Activated naive CD8-positive, alpha-beta T cell treated with anti-CD3 and anti-CD28 coated beads, Interleukin-2, amount 50 U/mL, for 24 hours (primary cell): ENCODE data around the gene HABP2.

Experiments
- ATAC-seq: fragments of 150-1000 bp; cut with Tn5 transposase; one replicate; pipeline ENCODE4 v1.10.0; 2021
- DNase-seq: peaks from one replicate; pipeline ENCODE4 v3.0.0; 2021
- H3K27ac Mint-ChIP-seq: one replicate; pipeline ENCODE4 v1.8.0; 2021; ENCODE audit warnings: mild to moderate bottlenecking, mixed read lengths
- H3K27me3 Mint-ChIP-seq: one replicate; pipeline ENCODE4 v1.8.0; 2021; ENCODE audit warnings: mixed read lengths
- H3K36me3 Mint-ChIP-seq: one replicate; pipeline ENCODE4 v1.8.0; 2021; ENCODE audit warnings: low read depth, mixed read lengths
- H3K4me1 Mint-ChIP-seq: one replicate; pipeline ENCODE4 v1.8.0; 2021; ENCODE audit warnings: mixed read lengths
- H3K4me3 Mint-ChIP-seq: one replicate; pipeline ENCODE4 v1.8.0; 2021; ENCODE audit warnings: mild to moderate bottlenecking, moderate library complexity, mixed read lengths
- H3K9me3 Mint-ChIP-seq: one replicate; pipeline ENCODE4 v1.8.0; 2021; ENCODE audit warnings: mixed read lengths

HABP2 gene

DNA sequence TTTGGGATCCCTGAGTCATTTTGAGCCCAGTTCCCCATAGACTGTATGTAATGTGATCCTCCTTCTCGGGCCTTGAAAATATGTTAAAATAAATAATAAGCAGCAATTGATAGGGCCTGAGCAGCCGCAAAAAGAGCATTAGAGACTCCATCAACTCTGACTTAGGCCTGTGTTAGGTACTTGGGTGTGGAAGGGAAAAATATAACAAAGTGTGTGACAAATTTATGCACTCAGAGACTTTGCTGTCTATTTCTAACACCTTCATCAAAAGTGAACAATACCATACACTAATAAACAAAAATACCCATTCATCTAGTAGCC, 31.4 kb upstream of the HABP2 start:
- Mint-ChIP-seq H3K27me3 (peaks cover 8% of the 10 kb centered on the region), H3K4me3 (no peak overlapping the region), H3K36me3 (no peaks in the 10 kb centered on the region), H3K4me1 (no peaks in the 10 kb centered on the region), H3K27ac (no peak overlapping the region), H3K9me3 (no peaks in the 10 kb centered on the region)
- DNase-seq (no peak), ATAC-seq (no peak)

DNA sequence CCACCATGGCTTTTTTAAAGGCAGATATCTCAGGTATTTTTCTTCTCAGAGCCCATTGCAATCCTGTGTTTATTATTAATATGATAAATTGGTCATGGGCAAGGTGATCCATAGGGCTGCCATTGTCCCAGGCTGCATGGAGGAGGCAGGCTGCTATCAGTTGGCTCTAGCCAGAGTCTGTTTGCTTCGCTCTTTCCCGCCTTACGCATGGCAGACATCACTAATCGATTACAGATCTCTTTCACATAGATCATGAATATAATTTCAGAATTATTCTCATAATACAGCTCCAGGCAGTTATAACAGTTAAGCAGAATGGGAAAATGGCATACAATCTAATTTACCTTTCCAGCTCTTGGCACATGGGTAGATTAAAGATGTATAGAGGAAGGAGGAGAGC, 30.4 kb upstream of the HABP2 start:
- Mint-ChIP-seq H3K27me3 (peaks cover 8% of the 10 kb centered on the region), H3K9me3 (no peaks in the 10 kb centered on the region), H3K4me3 (no peak overlapping the region), H3K36me3 (no peaks in the 10 kb centered on the region), H3K27ac (no peak overlapping the region), H3K4me1 (no peaks in the 10 kb centered on the region)
- no peak for DNase-seq
- ATAC-seq, result no peak

DNA sequence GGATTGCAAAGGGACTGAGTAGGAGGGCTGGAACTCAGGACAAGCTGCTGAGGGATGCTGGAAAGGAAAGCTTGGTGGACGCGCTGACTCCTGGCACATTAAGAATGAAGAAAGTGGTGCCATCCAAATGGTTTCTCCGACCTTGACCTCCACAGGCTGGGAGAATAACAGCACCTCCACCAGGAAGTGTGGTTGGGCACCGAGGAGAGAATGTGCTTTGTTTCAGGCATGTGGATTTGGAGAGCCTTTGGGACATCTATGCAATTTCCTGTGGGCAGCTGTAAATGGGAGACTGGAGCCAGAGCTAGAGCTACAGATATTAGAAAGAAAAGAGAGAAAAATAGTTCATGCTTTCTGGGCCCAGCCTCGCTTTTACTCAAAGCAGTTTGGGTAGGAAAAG, 29.8 kb upstream of the HABP2 start:
- H3K4me1 Mint-ChIP-seq, result no peaks in the 10 kb centered on the region
- no peak overlapping the region for H3K4me3 Mint-ChIP-seq
- no peaks in the 10 kb centered on the region for H3K9me3 Mint-ChIP-seq
- DNase-seq, result no peak
- H3K27me3 Mint-ChIP-seq, result peaks cover 8% of the 10 kb centered on the region
- H3K36me3 Mint-ChIP-seq, result no peaks in the 10 kb centered on the region
- no peak for ATAC-seq
- H3K27ac Mint-ChIP-seq, result no peak overlapping the region

DNA sequence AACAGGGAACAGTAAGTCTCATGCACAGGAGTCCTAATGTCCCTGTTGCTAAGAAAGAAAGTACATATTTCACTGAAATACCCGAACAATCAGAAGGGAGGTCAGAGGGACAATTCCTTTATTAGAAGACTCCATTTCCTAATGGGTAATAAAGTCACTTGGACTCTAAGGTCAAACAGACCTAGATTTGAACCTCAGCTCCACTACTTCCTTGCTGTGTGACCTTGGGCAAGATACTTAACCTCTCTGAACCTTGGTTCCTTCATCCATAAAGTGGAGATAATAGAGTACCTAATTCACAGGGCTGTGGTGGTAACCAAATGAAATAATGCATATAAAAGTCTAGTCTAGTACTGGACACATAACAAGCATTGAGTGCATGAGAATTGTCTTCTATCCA, 29.2 kb upstream of the HABP2 start:
- no peak for DNase-seq
- Mint-ChIP-seq H3K27ac (no peak overlapping the region), H3K4me3 (no peak overlapping the region), H3K9me3 (no peaks in the 10 kb centered on the region), H3K4me1 (no peaks in the 10 kb centered on the region), H3K27me3 (peaks cover 8% of the 10 kb centered on the region), H3K36me3 (no peaks in the 10 kb centered on the region)
- ATAC-seq, result no peak

DNA sequence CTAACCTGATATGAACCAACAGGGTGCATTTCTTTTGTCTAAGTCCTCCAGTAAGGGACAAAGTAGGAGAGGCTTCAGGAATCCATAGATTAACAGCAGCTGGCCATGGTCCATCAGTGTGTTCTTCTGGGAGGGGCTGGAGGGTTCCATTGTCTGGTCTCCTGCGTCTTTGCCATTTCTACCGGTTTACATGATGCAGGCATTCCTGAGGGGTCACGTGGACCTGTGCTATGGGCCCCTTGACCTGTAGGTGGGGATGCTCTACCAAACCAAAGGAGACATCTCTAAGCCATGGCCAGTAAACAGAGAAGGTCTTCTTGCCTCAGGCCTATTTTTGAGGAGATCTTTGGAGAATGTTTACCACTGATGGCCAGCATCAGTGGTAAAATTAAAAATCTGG, 28.7 kb upstream of the HABP2 start:
- Mint-ChIP-seq H3K4me3 (no peak overlapping the region), H3K27ac (no peak overlapping the region), H3K9me3 (no peaks in the 10 kb centered on the region), H3K36me3 (no peaks in the 10 kb centered on the region), H3K27me3 (peaks cover 7% of the 10 kb centered on the region), H3K4me1 (no peaks in the 10 kb centered on the region)
- ATAC-seq, result no peak
- no peak for DNase-seq

DNA sequence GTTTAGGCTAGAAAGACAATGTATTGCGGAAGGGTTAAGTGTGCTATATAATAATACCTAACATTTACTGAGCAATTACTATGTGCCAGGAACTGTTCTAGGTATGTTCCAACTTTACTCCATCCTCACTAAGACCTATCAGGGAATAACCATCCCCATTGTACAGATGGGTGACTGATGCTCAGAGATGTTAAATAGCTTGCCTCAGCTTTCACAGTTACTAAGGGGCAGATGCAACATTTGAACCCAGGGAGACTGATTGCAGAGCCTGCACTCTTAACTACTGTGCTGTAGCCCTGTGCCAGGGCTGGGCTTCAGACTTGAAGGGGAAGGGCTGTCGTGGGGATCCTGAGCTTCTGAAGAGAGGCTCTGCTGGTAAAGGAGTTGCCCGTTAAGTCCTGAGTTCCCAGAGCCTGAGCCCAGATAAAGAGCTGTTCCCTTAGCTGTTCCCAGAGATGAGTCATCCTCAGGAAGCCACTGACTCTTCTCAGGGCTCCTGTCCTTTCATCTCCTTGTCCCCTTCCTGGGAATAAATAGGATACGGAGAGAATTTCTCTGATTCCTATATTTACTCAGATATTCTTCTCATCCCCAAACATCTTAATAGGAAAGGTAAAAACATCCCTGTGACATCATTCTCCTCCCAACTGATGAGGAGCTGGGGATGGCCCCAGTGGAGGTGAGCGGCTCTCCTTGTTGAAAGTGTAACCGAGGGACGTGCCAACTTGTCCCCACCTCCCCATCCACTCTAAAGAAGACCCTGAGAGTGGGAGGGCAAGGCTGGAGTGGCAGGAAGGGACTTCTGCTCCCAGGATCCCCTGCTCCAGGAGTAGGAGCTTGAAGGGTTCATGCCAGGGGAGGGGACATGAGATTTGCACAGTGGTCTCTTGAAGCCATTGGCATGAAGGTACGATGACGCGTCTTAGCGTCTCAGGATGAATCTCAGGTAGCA, 28.0 kb upstream of the HABP2 start:
- H3K36me3 Mint-ChIP-seq, result no peaks in the 10 kb centered on the region
- ATAC-seq (no peak), DNase-seq (no peak)
- H3K27me3 Mint-ChIP-seq, result peaks cover 7% of the 10 kb centered on the region
- H3K4me1 Mint-ChIP-seq, result no peaks in the 10 kb centered on the region
- H3K9me3 Mint-ChIP-seq, result no peaks in the 10 kb centered on the region
- H3K27ac Mint-ChIP-seq, result no peak overlapping the region
- H3K4me3 Mint-ChIP-seq, result no peak overlapping the region

DNA sequence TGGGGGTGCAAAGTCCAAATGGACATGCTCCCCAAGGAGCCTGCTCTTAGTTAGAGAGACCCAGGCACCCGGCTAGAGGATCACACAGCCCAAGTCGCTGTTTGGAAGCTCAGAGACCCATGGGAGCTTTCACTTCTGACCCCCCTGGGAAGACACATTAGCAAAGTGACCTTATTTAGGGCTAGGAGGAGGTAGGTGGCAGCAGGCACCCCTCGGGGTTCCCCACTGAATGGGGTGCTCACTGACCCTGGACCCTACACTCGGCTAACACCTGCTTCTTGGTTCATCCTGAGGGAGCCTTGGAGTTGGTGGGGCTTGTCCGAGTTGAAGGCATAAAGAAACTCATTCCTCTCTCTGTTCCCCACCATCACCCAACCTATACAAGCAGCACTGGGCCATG, 27.1 kb upstream of the HABP2 start:
- H3K4me1 Mint-ChIP-seq, result no peaks in the 10 kb centered on the region
- no peaks in the 10 kb centered on the region for H3K36me3 Mint-ChIP-seq
- peaks cover 7% of the 10 kb centered on the region for H3K27me3 Mint-ChIP-seq
- H3K4me3 Mint-ChIP-seq, result no peak overlapping the region
- H3K9me3 Mint-ChIP-seq, result no peaks in the 10 kb centered on the region
- ATAC-seq, result no peak
- no peak for DNase-seq
- no peak overlapping the region for H3K27ac Mint-ChIP-seq

DNA sequence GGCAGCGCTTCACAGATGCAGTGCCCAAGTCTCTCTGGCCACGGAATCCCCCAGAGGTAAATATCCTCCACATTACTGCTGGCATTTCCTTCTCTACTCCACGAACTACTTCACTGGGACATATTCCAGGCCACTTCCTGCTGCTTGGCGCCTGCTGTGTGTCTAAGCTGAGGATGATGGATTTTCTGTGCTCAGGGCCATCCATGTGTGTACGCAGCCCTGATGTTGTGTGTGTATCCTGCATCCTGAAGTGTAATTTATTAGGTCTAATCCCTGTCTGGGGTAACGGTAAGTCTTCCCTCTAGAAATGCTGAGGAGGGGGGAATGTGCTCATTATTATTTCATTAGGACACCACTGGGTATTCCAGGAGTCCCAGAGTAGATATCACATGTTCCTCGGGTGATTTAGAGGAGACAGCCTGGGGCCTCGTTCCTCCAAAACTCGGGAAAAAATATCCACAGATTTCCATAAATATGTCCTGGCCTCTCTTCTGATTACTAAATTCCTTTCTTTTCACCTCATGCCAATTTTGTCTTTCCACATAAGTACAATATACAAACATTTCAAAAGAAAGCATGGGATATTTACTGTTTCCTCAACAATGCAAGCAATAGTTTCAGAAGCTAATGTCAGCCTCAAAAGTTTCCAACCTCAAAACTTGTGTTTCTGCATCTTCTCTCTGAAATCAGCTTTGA, 25.5 kb upstream of the HABP2 start:
- no peaks in the 10 kb centered on the region for H3K9me3 Mint-ChIP-seq
- H3K4me3 Mint-ChIP-seq, result no peak overlapping the region
- H3K4me1 Mint-ChIP-seq, result no peaks in the 10 kb centered on the region
- no peaks in the 10 kb centered on the region for H3K36me3 Mint-ChIP-seq
- ATAC-seq, result no peak
- H3K27me3 Mint-ChIP-seq, result peaks cover 4% of the 10 kb centered on the region
- no peak for DNase-seq
- H3K27ac Mint-ChIP-seq, result no peak overlapping the region

DNA sequence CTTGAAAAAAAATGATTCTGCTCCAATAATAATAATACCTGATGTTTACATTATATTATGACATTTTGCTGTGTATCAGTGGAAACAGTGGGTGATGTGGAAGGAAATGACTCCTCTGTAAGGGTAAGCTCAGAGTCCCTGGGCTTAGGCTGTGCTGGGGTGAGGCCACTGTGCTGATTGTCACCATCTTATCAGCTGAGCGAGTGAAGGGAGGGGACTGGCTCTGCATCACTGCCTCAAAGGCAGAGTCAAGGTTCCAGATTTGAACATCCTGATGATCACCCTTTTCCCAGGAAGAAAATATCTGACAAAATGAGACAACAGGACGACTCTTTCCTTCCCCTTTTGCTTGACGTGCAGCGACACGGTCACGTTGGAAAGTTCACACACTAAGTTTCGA, 24.0 kb upstream of the HABP2 start:
- DNase-seq, result no peak
- Mint-ChIP-seq H3K36me3 (no peaks in the 10 kb centered on the region), H3K27ac (no peak overlapping the region), H3K4me1 (no peaks in the 10 kb centered on the region), H3K27me3 (peaks cover 4% of the 10 kb centered on the region), H3K9me3 (no peaks in the 10 kb centered on the region), H3K4me3 (no peak overlapping the region)
- ATAC-seq, result no peak

DNA sequence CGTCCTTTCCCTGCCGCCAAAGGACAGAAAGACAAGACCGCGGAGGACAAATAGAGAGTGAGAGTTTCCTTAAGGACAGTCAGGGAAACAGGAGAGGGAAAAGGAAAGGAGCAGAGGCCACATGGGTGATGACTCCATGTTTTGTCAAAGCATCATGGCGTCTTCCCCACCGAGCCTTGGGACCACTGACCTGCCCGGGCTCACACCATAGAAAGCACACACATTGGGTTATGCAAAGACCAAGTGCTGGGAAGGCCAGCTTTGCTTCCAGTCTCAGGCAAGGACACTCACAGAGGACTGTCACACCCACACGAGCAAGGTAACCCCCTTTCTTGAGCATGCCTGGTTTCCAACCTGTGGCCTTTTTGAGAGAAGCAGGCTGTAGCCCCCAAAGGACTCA, 23.3 kb upstream of the HABP2 start:
- H3K4me3 Mint-ChIP-seq, result no peak overlapping the region
- H3K36me3 Mint-ChIP-seq, result no peaks in the 10 kb centered on the region
- H3K27me3 Mint-ChIP-seq, result peaks cover 4% of the 10 kb centered on the region
- H3K27ac Mint-ChIP-seq, result no peak overlapping the region
- no peak for DNase-seq
- no peaks in the 10 kb centered on the region for H3K4me1 Mint-ChIP-seq
- ATAC-seq, result no peak
- H3K9me3 Mint-ChIP-seq, result no peaks in the 10 kb centered on the region

DNA sequence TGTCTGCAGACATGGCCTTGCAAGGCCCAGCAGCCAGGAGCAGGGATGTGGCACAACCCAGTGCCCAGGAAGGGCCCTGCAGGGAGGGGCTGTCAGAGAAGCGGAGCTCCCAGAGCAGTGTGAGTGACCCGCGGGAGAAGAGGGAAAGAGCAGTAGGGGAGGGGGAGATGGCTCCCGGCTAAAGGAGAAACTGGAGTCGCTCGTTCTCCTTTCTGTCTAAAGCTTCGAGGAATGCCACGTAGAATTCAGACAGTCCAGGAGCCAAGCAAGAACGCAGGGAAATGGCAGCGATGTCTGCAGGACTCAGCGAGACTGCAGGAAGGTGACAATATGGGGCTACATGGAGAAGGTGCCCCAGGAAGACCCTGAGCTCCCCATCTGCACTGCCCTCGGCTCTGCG, 22.4 kb upstream of the HABP2 start:
- Mint-ChIP-seq H3K4me3 (no peak overlapping the region), H3K27ac (no peak overlapping the region), H3K4me1 (no peaks in the 10 kb centered on the region), H3K36me3 (no peaks in the 10 kb centered on the region), H3K27me3 (peaks cover 6% of the 10 kb centered on the region), H3K9me3 (peaks cover 4% of the 10 kb centered on the region)
- DNase-seq, result no peak
- ATAC-seq, result no peak

DNA sequence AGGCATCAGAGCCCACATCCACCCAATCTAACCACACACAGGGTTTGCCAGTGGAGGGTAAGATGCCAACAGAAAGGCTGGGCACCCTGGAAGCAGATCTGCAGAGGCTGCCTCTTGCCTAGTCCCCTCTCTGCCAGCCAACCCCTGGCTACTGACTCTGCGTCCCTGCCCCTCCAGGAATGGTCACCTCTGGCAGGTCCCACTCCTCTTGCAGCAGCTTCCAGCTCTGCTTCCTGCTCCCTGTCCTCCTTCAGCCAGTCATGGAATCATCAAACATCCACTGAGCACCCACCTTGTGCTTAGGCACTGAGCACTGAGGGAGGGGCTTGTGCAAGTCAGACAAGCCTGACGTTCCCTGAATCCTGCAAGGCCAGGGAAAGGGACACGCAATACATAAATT, 20.1 kb upstream of the HABP2 start:
- no peak for DNase-seq
- Mint-ChIP-seq H3K27ac (no peak overlapping the region), H3K27me3 (peaks cover 6% of the 10 kb centered on the region), H3K4me3 (no peak overlapping the region), H3K36me3 (no peaks in the 10 kb centered on the region), H3K4me1 (no peaks in the 10 kb centered on the region), H3K9me3 (peaks cover 6% of the 10 kb centered on the region)
- no peak for ATAC-seq

DNA sequence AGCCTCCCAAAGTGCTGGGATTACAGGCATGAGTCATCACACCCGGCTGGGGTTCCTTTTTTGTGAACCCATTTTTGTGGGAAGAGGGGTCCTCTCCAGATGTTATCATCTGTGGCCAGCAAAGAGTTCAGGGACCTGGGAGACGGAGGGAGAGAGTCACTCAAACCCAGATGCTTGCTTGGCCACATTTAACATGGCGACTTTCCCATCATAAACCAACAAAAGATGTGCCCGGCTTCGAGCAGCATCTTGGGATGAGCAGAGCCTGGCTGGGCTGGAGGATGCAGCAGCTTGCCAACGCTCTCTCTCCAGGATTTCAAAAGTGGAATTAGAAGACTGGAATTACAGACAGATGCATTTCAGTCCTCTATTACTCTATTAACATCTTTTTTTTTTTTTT, 19.1 kb upstream of the HABP2 start:
- Mint-ChIP-seq H3K27ac (no peak overlapping the region), H3K9me3 (peaks cover 6% of the 10 kb centered on the region), H3K27me3 (peaks cover 8% of the 10 kb centered on the region), H3K36me3 (no peaks in the 10 kb centered on the region), H3K4me1 (no peaks in the 10 kb centered on the region), H3K4me3 (no peak overlapping the region)
- no peak for DNase-seq
- no peak for ATAC-seq

DNA sequence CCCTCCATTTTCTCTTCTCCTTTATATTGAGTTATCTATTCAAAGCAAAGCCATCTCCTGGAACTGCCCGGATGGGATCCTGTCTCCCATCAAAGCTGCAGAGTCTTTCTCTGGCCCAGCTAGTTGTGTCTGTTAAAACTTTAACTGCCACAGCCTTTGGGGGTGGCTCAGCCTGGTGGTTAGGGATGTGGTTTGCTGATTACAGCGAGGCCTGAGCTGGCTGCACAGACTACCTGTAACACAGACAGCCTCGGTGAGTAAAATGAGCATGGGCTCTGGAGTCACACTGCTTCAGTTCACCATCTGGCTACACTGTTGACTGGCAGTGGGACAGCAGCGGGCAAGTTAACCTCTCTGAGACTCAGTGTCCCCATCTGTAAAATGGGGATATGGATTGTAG, 18.4 kb upstream of the HABP2 start:
- ATAC-seq (no peak), DNase-seq (no peak)
- no peak overlapping the region for H3K27ac Mint-ChIP-seq
- H3K9me3 Mint-ChIP-seq, result peaks cover 6% of the 10 kb centered on the region
- H3K4me3 Mint-ChIP-seq, result no peak overlapping the region
- no peaks in the 10 kb centered on the region for H3K36me3 Mint-ChIP-seq
- H3K27me3 Mint-ChIP-seq, result peaks cover 9% of the 10 kb centered on the region
- no peaks in the 10 kb centered on the region for H3K4me1 Mint-ChIP-seq

DNA sequence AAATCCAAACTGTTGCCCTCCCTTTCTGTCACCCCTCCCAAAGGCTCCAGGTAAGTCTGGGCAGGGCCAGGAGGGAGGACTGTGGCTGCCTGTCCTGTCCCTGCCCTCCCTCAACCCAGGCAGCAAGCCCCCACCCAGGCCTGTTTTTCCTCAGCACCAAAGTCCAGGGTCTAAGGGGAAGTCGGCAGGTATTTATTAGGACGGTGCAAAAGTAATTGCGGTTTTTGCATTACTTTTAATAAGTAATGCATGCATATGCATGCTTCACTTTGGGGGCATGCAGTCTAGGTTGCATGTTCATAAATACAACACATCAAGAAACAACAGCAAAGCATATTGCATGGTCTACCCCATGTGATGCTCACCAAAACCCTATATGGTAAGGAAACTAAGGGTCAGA, 15.2 kb upstream of the HABP2 start:
- Mint-ChIP-seq H3K36me3 (no peaks in the 10 kb centered on the region), H3K27me3 (peaks cover 12% of the 10 kb centered on the region)

More for the DNA sequence above, 15.2 kb upstream of the HABP2 start:
- Mint-ChIP-seq H3K9me3 (peaks cover 6% of the 10 kb centered on the region), H3K4me1 (no peaks in the 10 kb centered on the region), H3K4me3 (no peak overlapping the region), H3K27ac (no peak overlapping the region)
- no peak for DNase-seq
- ATAC-seq, result no peak
